HG03064 (cell line): ENCODE data around the gene MGAT4B.

Experiments used
- ATAC-seq: cut with Tn5 transposase; IDR thresholded peaks from one replicate; pipeline ENCODE4 v1.9.1; 2021; ENCODE audit warnings: low read depth; ENCODE audit not compliant: unreplicated experiment

MGAT4B gene

GRCh38 chr5:179773686-179774040 lies 33.0 kb downstream of the MGAT4B start:
- no peak for ATAC-seq

GRCh38 chr5:179772351-179772750 lies 34.3 kb downstream of the MGAT4B start:
- no peak for ATAC-seq

GRCh38 chr5:179771311-179771895 lies 35.3 kb downstream of the MGAT4B start:
- ATAC-seq = no peak

GRCh38 chr5:179769796-179770195 lies 36.9 kb downstream of the MGAT4B start:
- no peak for ATAC-seq

GRCh38 chr5:179769271-179769670 lies 37.4 kb downstream of the MGAT4B start:
- no peak for ATAC-seq

- no peak for ATAC-seq
Measured at GRCh38 chr5:179768326-179769085, 38.2 kb downstream of the MGAT4B start.

- ATAC-seq = no peak
Measured at GRCh38 chr5:179767496-179768100, 39.1 kb downstream of the MGAT4B start.

GRCh38 chr5:179766726-179767455 lies 39.8 kb downstream of the MGAT4B start:
- no peak for ATAC-seq

GRCh38 chr5:179766021-179766725 lies 40.5 kb downstream of the MGAT4B start:
- no peak for ATAC-seq

GRCh38 chr5:179765400-179765799 lies 41.3 kb downstream of the MGAT4B start:
- no peak for ATAC-seq

- no peak for ATAC-seq
Measured at GRCh38 chr5:179764056-179764455, 42.6 kb downstream of the MGAT4B start.

- ATAC-seq = no peak
Measured at GRCh38 chr5:179763215-179763945, 43.3 kb downstream of the MGAT4B start.

GRCh38 chr5:179762781-179763176 lies 43.9 kb downstream of the MGAT4B start:
- no peak for ATAC-seq

- no peak for ATAC-seq
Measured at GRCh38 chr5:179762079-179762780, 44.4 kb downstream of the MGAT4B start.

GRCh38 chr5:179759581-179760551 lies 46.8 kb downstream of the MGAT4B start:
- no peak for ATAC-seq

- ATAC-seq = no peak
Measured at GRCh38 chr5:179758955-179759354, 47.7 kb downstream of the MGAT4B start.

- no peak for ATAC-seq
Measured at GRCh38 chr5:179755022-179755421, 51.6 kb downstream of the MGAT4B start.

GRCh38 chr5:179753971-179754370 lies 52.7 kb downstream of the MGAT4B start:
- no peak for ATAC-seq
